ENCODE measurements around the gene ING3.

The ING3 gene

GRCh38 chr7:120915314-120916105 lies 35.1 kb upstream of the ING3 start:
- CTCF ChIA-PET = interaction anchor here (0.7 kb wide), 1 partner anchor 78 kb away, joined by 3 read pairs; no protein-coding TSS in a partner anchor
- H3K9me3 ChIP-seq (ENCODE audit: control insufficient read depth, insufficient read depth, low read depth, low read length) = no peaks in the 10 kb centered on the region
- no peak overlapping the region for H3K27ac ChIP-seq (ENCODE audit: extremely low read depth, low read depth, low read length)
- no peaks in the 10 kb centered on the region for H3K36me3 ChIP-seq (ENCODE audit: control insufficient read depth in 2 of 2, insufficient read depth in 1 of 2, low read length in 2 of 2)
- H3K4me1 ChIP-seq (ENCODE audit: control insufficient read depth, insufficient read depth, low read length) = no peaks in the 10 kb centered on the region
- POLR2A ChIA-PET = no interaction called here
- no peak overlapping the region for H3K4me3 ChIP-seq (ENCODE audit: low read depth, low read length)
- TF ChIP-seq ZNF341 (tag by site-specific recombination; IDR thresholded peaks at IDR 0.05; ENCODE audit: low read depth) (no peak), ZNF292 (tag by site-specific recombination; IDR thresholded peaks at IDR 0.05; ENCODE audit: borderline replicate concordance, low read depth) (no peak), ZNF544 (tag by site-specific recombination; IDR thresholded peaks at IDR 0.05) (no peak), ZNF155 (tag by site-specific recombination; IDR thresholded peaks at IDR 0.05) (no peak), ZNF366 (tag by site-specific recombination; conservative IDR thresholded peaks at IDR 0.05) (no peak), ZNF560 (tag by site-specific recombination; IDR thresholded peaks at IDR 0.05; ENCODE audit: borderline replicate concordance) (no peak), PRDM10 (tag by site-specific recombination; IDR thresholded peaks at IDR 0.05) (no peak), ZNF426 (tag by site-specific recombination; IDR thresholded peaks at IDR 0.05) (no peak), ZNF624 (tag by site-specific recombination; IDR thresholded peaks at IDR 0.05) (no peak), ZNF391 (tag by site-specific recombination; IDR thresholded peaks at IDR 0.05; ENCODE audit: borderline replicate concordance, low read depth) (no peak), ZBTB11 (tag by site-specific recombination; conservative IDR thresholded peaks at IDR 0.05; ENCODE audit: low read depth) (no peak), KLF16 (tag by site-specific recombination; IDR thresholded peaks at IDR 0.05) (no peak), BCL6B (tag by site-specific recombination; IDR thresholded peaks at IDR 0.05) (no peak), ZNF837 (tag by site-specific recombination; IDR thresholded peaks at IDR 0.05) (no peak), ZNF645 (tag by site-specific recombination; IDR thresholded peaks at IDR 0.05) (no peak), ZNF350 (tag by site-specific recombination; IDR thresholded peaks at IDR 0.05) (no peak), ZNF621 (tag by site-specific recombination; IDR thresholded peaks at IDR 0.05) (no peak), ZNF248 (tag by site-specific recombination; IDR thresholded peaks at IDR 0.05) (no peak), ZNF664 (tag by site-specific recombination; IDR thresholded peaks at IDR 0.05) (no peak)
